Cerebellar nuclear complex (tissue), 1 donor: ENCODE data around the gene OR2T6.
"Not testable (repeated sequence)": the region's sequence is repeated elsewhere in the genome, so short reads cannot be mapped to it uniquely, and the experiment has no call there.

ENCODE experiments used
- DNase-seq, 2 experiments: peaks; one replicate each; lab custom pipeline; 2025; lab: John Stamatoyannopoulos, UW

Gene OR2T6

GRCh38 chr1:248375446-248375845 lies at the start of gene OR2T6:
Gene OR2T6, plus strand, starts transcription at chr1:248375746. Its CDS starts 11,863 bp downstream, at chr1:248387609.
- no peak for DNase-seq

GRCh38 chr1:248343451-248343850 lies 32.1 kb upstream of the OR2T6 start:
- no peak for DNase-seq

- DNase-seq = no peak
Measured at GRCh38 chr1:248348475-248348874, 27.1 kb upstream of the OR2T6 start, which contains the start of gene OR14C36. Gene OR14C36, plus strand, starts transcription at chr1:248348775. Its CDS starts 0 bp downstream, at chr1:248348775.

- no peak for DNase-seq
Measured at GRCh38 chr1:248359415-248359814, 16.1 kb upstream of the OR2T6 start.

GRCh38 chr1:248361121-248361715 lies 14.3 kb upstream of the OR2T6 start, which contains the start of gene OR2T4:
Gene OR2T4, plus strand, starts transcription at chr1:248361665. Its CDS starts 0 bp downstream, at chr1:248361665.
- no peak for DNase-seq

- DNase-seq = no peak
Measured at GRCh38 chr1:248366609-248367008, 8.9 kb upstream of the OR2T6 start.

- no peak for DNase-seq
Measured at GRCh38 chr1:248372394-248372793, 3.2 kb upstream of the OR2T6 start.

- no peak for DNase-seq
Measured at GRCh38 chr1:248373761-248374160, 1.8 kb upstream of the OR2T6 start.

GRCh38 chr1:248376916-248377315 lies 1.4 kb downstream of the OR2T6 start:
- DNase-seq = no peak

- no peak for DNase-seq
Measured at GRCh38 chr1:248380854-248381253, 5.3 kb downstream of the OR2T6 start.

GRCh38 chr1:248388426-248388825 lies 12.9 kb downstream of the OR2T6 start:
- no peak for DNase-seq

- no peak for DNase-seq
Measured at GRCh38 chr1:248393050-248393449, 17.5 kb downstream of the OR2T6 start.

GRCh38 chr1:248402748-248403147 lies 27.2 kb downstream of the OR2T6 start, which contains the start of gene OR2T1:
Gene OR2T1, plus strand, starts transcription at chr1:248403048. Its CDS starts 3,100 bp downstream, at chr1:248406148.
- DNase-seq = no peak

- no peak for DNase-seq
Measured at GRCh38 chr1:248404024-248404423, 28.5 kb downstream of the OR2T6 start.

GRCh38 chr1:248406721-248407692 lies 31.5 kb downstream of the OR2T6 start:
- DNase-seq = no peak

- DNase-seq = no peak
Measured at GRCh38 chr1:248416226-248416625, 40.7 kb downstream of the OR2T6 start.

- DNase-seq = no peak
Measured at GRCh38 chr1:248417854-248418253, 42.3 kb downstream of the OR2T6 start.

- no peak for DNase-seq
Measured at GRCh38 chr1:248421384-248421783, 45.8 kb downstream of the OR2T6 start.

- DNase-seq = not testable (repeated sequence)
Measured at GRCh38 chr1:248427526-248428191, 52.1 kb downstream of the OR2T6 start.

- DNase-seq = not testable (repeated sequence)
Measured at GRCh38 chr1:248428192-248428533, 52.6 kb downstream of the OR2T6 start.

GRCh38 chr1:248431683-248432082 lies 56.1 kb downstream of the OR2T6 start:
- DNase-seq = not testable (repeated sequence)

GRCh38 chr1:248432201-248432600 lies 56.7 kb downstream of the OR2T6 start:
- DNase-seq = not testable (repeated sequence)
